GM21723 (cell line): ENCODE data around the gene HCFC1.
A peak's percentile ranks its signal among the peaks of the same experiment; 100 is the strongest.

ENCODE experiments used
- ATAC-seq: cut with Tn5 transposase; IDR thresholded peaks from one replicate; pipeline ENCODE4 v1.9.1; 2021; ENCODE audit warnings: mild to moderate bottlenecking, moderate library complexity; ENCODE audit not compliant: unreplicated experiment

Gene HCFC1

GRCh38 chrX:153971450-153972367, at the start of gene HCFC1:
Gene HCFC1, minus strand, starts transcription at chrX:153971818. Its CDS starts 978 bp downstream, at chrX:153970840.
- peak; percentile 45 for ATAC-seq

GRCh38 chrX:154021131-154021611, 49.6 kb upstream of the HCFC1 start:
- ATAC-seq: no peak

- no peak for ATAC-seq
Observed at GRCh38 chrX:154020536-154021115, 49.0 kb upstream of the HCFC1 start.

- peak; percentile 64 for ATAC-seq
Observed at GRCh38 chrX:154019633-154020528, 48.3 kb upstream of the HCFC1 start, which contains the start of gene IRAK1. Gene IRAK1, minus strand, starts transcription at chrX:154019902. Its CDS starts 90 bp downstream, at chrX:154019812.

- ATAC-seq: peak; percentile 17
Observed at GRCh38 chrX:154019061-154019621, 47.5 kb upstream of the HCFC1 start.

GRCh38 chrX:154018518-154019060, 47.0 kb upstream of the HCFC1 start:
- ATAC-seq: no peak

GRCh38 chrX:154017766-154018517, 46.3 kb upstream of the HCFC1 start:
- ATAC-seq: no peak

- ATAC-seq: no peak
Observed at GRCh38 chrX:154016366-154017076, 44.9 kb upstream of the HCFC1 start.

- no peak for ATAC-seq
Observed at GRCh38 chrX:154015581-154016264, 44.1 kb upstream of the HCFC1 start.

GRCh38 chrX:154014429-154015380, 43.1 kb upstream of the HCFC1 start:
- ATAC-seq: no peak

- ATAC-seq: peak; percentile 45
Observed at GRCh38 chrX:154013614-154014360, 42.2 kb upstream of the HCFC1 start.

GRCh38 chrX:154013001-154013421, 41.4 kb upstream of the HCFC1 start:
- ATAC-seq: no peak

GRCh38 chrX:154012336-154012991, 40.8 kb upstream of the HCFC1 start:
- ATAC-seq: no peak

- ATAC-seq: no peak
Observed at GRCh38 chrX:154011376-154012335, 40.0 kb upstream of the HCFC1 start.
